GM21526 (cell line): ENCODE data around the gene PRR7.

Experiments used
- ATAC-seq: cut with Tn5 transposase; IDR thresholded peaks from one replicate; pipeline ENCODE4 v1.9.1; 2021; ENCODE audit warnings: moderate library complexity; ENCODE audit not compliant: unreplicated experiment, low FRiP score

PRR7 gene

GRCh38 chr5:177449140-177450061 is 2.8 kb downstream of the PRR7 start:
- no peak for ATAC-seq

GRCh38 chr5:177450667-177451424 is 4.2 kb downstream of the PRR7 start:
- no peak for ATAC-seq

- no peak for ATAC-seq
Measured at GRCh38 chr5:177452688-177453638, 6.3 kb downstream of the PRR7 start.

GRCh38 chr5:177453852-177454396 is 7.3 kb downstream of the PRR7 start:
- ATAC-seq, result peak; percentile 5

GRCh38 chr5:177454397-177455035 is 7.9 kb downstream of the PRR7 start:
- peak; percentile 42 for ATAC-seq

- ATAC-seq, result peak; percentile 49
Measured at GRCh38 chr5:177455036-177455660, 8.5 kb downstream of the PRR7 start.

GRCh38 chr5:177455661-177456590 is 9.3 kb downstream of the PRR7 start:
- ATAC-seq, result peak; percentile 12

- ATAC-seq, result no peak
Measured at GRCh38 chr5:177456591-177456964, 10.0 kb downstream of the PRR7 start.

- ATAC-seq, result peak; percentile 30
Measured at GRCh38 chr5:177456976-177457851, 10.6 kb downstream of the PRR7 start.

- no peak for ATAC-seq
Measured at GRCh38 chr5:177457852-177458681, 11.5 kb downstream of the PRR7 start.

GRCh38 chr5:177458912-177459350 is 12.3 kb downstream of the PRR7 start:
- ATAC-seq, result no peak

- no peak for ATAC-seq
Measured at GRCh38 chr5:177459357-177459756, 12.7 kb downstream of the PRR7 start.

GRCh38 chr5:177459819-177460628 is 13.4 kb downstream of the PRR7 start:
- no peak for ATAC-seq

- ATAC-seq, result no peak
Measured at GRCh38 chr5:177462021-177462670, 15.5 kb downstream of the PRR7 start.

- no peak for ATAC-seq
Measured at GRCh38 chr5:177465044-177465443, 18.4 kb downstream of the PRR7 start.
